Ishikawa (cell line): Measurements from ENCODE around the gene TEX54.

ENCODE experiments used
- CREB1 ChIP-seq: IDR thresholded peaks from 2 replicates; pipeline ENCODE4 v1.6.1; 2012; ENCODE audit warnings: low read depth
- EP300 ChIP-seq: IDR thresholded peaks from 2 replicates; pipeline ENCODE4 v1.6.1; 2012; ENCODE audit warnings: borderline replicate concordance
- FOXM1 ChIP-seq: IDR thresholded peaks from 2 replicates; pipeline ENCODE4 v1.6.1; 2012; ENCODE audit warnings: low read depth, borderline replicate concordance
- TCF12 ChIP-seq: IDR thresholded peaks from 2 replicates; pipeline ENCODE4 v1.6.1; 2012; ENCODE audit warnings: low read depth
- YY1 ChIP-seq: IDR thresholded peaks from 2 replicates; pipeline ENCODE4 v1.6.1; 2012; ENCODE audit warnings: low read depth

GRCh38 chr11:62842171-62842741 is 9.6 kb upstream of the TEX54 start:
- TF ChIP-seq CREB1 (no peak), FOXM1 (no peak), TCF12 (no peak), YY1 (no peak), EP300 (no peak)
